NCI-H2081 treated with DMSO at 0.1 percent for 48 hours (cell line): Measurements from ENCODE around the gene DOCK3.
"Not testable (repeated sequence)": the region's sequence is repeated elsewhere in the genome, so short reads cannot be mapped to it uniquely, and the experiment has no call there.

Experiments
- DNase-seq: peaks from one replicate; lab custom pipeline; 2025; lab: John Stamatoyannopoulos, UW

The DOCK3 gene

DNA sequence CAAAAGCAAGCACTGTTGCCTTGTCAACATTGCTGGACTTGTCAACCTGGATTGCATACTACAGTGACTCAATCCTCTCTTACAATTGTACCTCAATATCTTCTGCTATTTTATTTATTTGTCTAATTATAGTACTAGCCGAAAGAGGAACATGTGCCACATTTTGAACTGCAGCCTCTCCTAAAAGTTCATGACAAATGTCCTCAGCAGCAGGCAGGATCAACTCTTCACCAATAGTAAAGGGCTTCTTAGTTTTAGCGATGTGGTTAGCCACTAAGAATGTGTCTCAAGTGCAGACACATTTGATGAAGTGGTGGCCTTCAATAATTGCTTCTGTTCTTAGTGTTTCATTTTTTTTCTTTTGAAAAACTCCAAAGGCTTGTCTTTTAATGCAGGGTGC is 13.2 kb downstream of the DOCK3 start:
- no peak for DNase-seq

DNA sequence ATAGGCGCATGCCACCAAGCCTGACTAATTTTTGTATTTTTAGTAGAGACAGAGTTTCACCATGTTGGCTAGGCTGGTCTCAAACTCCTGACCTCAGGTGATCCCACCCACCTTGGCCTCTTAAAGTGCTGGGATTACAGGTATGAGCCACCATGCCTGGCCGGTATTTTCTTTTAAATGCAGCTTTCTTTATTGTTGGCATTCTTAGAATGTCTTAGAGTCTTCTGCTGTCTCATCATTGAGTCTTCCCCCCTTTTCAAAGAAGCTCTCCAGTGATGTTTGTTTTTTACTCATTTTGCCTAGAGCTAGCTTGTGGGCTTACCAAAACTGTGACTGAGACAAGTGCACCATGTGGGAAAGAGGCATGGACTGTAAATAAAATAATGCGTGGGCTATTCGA is 13.9 kb downstream of the DOCK3 start:
- DNase-seq = not testable (repeated sequence)

DNA sequence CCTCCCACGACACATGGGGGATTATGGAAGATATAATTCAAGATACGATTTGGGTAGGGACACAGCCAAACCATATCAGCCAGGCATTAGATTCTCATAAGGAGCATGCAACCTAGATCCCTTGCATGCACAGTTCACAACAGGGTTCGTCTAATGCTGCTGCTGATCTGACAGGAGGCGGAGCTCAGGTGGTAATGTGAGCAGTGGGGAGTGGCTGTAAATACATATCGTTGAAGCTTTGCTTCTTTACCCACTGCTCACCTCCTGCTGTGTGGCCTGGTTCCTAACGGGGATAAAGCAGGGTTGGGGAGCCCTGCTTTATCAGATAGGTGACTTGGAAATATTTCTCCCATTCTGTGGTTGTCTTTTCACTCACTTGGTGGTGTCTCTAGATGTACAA is 14.8 kb downstream of the DOCK3 start:
- no peak for DNase-seq

DNA sequence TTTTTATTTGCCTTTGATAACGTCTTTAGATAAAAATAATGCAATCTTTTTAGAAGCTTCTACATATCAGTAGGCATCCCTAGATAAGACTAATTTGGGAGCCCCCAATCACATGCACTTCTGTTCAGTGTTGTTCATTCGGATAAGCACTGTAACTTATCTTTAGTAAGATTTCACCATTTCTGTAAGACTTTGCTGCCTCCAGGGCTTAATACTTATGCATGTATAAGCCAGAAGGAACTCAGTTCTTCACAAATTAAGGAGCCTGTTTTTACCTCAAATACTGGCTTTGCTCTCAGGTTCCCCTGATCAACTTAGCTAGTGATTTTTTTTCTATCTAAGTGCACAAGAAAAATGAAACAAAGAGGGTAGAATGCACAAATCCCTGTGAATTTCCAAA is 20.3 kb downstream of the DOCK3 start:
- no peak for DNase-seq

DNA sequence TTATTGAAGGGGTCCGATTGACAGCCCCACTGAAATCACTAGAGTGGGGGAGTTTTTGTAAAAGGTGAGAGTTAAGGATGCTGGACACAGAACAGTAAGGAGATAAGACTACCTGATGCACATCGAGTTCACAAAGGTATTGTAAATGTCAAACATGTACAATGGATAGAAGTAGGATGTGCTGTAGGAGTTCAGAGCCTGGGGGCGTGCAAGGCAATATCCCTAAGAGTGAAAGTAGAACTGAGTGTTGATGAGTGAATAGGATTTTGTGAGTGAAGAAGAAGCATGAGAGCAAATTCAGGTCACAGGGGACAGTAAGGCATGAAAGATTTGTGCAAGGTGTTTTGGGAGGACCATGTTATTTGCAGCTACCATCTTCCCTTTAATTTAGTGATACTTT is 21.5 kb downstream of the DOCK3 start:
- no peak for DNase-seq

DNA sequence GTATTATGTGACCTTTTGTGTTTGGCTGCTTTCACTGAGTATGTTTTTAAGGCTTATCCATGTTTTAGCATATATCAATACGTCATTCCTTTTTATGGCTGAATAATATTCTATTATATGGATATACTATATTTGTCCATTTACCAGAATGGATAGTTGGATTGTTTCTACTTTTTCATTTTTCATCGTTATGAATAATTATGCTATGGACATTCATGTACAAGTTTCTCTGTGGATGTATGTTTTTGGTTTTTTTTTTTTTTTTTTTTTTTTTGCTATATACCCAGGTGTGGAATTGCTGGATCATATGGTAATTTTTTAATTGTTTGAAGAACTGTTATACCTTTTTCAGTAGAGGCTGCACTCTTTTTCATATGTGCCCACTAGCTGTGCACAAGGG is 23.5 kb downstream of the DOCK3 start:
- no peak for DNase-seq

DNA sequence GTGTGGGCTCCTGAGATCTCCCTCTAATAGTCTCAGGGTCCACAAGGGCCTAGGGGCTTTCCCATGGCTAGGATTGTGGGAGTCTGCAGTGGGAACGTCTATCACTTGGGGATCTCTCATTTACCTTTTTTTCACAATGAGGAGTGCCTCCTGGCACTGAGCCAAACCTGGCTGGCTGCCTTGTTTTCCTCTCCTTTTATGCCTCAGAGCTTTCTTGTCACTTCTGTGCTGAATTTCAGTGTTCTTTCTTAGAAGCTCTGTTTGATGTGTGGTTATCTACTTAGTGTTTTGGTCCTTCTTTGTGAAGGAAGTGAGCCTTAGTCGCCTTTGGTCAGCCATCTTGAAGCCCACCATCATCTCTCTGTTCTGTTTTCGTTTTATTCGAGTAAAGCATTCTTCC is 33.9 kb downstream of the DOCK3 start:
- no peak for DNase-seq

DNA sequence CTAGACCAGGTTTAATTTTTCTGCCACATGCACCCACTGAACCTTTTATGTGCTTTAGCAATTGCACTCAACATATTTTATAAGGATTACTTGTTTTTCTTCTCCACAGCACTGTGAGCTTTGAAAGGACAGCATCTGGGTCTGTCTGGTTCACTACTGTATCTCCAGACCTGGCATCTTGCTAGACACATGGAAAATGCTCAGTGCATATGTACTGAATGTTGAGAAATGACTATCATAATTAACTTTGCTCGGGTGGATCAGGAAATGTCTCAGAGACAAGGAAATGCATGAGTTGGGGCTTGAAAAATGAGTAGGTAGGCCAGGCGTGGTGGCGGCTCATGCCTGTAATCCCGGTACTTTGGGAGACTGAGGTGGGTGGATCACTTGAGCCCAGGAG is 40.2 kb downstream of the DOCK3 start:
- DNase-seq = no peak

DNA sequence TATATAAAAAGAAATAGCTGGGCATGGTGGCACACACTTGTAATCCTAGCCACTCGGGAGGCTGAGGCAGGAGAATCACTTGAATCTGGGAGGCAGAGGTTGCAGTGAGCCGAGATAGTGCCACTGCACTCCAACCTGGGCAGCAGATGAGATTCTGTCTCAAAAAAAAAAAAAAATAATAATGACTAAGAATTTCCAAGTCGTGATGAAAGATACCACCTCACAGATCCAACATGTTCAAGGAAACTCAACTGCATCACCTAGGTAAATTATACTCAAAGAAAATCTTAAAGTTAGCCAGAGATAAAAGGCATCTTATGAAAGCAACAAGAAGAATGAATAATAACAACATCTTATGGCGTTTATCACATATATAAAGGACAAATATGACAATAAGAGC is 50.1 kb downstream of the DOCK3 start:
- no peak for DNase-seq

DNA sequence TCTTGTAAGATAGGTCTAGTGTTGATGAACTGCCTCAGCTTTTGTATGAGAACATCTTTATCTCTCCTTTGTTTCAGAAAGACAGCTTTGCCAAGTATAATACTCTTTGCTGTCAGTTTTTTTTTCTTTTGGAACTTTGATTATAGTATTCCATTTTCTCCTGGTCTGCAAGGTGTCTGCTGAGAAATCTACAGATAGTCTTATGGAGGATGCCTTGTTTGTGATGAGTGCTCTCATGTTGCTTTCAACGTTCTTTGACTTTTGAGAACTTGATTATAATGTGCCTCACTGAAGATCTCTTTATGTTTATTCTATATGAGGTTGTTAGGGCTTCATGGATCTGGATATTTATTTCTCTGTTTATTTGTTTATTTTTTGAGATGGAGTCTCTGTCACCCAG is 60.3 kb downstream of the DOCK3 start:
- DNase-seq = no peak

DNA sequence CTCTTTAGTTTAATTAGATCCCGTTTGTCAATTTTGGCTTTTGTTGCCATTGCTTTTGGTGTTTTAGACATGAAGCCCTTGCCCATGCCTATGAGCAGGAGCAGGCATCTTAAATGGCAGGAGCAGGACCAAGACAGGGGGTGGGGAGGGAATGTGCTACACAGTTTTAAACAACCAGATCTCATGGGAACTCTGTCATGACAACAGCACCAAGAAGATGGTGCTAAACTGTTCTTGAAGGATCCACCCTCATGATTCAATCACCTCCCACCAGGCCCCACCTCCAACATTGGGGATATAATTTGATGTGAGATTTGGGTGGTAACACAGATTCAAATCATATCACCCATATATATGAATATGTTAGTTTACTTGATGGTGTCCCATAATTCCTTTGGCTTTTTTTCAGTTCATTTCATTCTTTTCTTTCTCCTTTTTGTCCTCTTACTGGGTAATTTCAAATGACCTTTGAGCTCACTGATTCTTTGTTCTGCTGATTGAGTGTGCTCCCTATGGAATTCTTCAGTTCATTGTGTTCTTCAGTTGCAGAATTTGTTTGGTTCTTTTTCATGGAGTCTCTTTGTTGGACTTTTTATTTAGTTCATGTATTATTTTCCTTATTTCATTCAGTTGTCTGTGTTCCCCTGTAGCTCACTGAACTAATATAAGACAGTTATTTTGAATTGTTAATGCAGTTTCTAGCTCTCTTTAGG is 62.6 kb downstream of the DOCK3 start:
- no peak for DNase-seq

DNA sequence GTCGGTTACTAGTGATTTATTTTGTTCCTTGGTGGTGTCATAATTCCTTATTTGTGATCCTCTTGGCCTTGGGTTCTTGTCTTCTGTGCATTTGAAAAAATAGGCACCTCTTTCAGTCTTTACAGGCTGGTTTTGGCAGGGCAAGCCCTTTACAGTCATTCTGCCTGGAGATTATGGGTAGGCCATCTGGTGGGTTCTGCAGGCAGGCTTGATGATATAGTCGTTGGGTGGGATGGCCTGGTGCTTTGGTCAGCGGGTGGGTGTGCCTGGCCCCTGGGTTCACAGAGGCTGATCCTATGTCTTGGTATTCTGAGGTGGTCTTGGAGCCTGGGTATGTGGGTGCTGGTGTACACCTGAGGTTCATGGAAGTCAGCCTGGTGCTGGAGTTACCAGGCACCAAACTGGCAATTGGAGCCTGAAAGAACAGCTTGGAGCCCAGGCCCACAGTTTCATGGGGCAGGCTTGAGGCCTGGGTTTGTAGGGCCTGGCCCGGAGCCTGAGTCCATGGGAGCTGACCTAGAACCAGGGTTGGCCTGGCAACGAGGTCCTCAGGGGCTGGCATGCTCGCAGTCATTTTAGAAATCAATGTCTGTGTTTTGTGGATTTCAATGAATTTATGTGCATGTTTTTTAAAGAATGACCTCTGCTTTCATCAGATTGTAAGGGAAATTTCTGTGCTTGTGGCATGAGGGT is 63.3 kb downstream of the DOCK3 start:
- DNase-seq = no peak

DNA sequence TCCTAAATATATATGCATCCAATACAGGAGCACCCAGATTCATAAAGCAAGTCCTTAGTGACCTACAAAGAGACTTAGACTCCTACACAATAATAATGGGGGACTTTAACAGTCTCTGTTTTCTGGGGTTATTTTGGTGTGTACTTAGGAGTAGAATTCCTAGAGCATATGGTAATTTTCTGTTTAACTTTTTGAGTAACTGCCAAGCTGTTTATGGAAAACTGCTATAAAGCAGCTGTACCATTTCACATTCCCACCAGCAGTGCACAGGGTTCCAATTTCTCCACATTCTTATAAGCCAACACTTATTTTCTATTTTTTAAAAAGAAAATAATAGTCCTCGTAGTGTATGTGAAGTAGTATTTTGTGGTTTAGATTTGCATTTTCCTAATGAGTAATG is 68.9 kb downstream of the DOCK3 start:
- no peak for DNase-seq

DNA sequence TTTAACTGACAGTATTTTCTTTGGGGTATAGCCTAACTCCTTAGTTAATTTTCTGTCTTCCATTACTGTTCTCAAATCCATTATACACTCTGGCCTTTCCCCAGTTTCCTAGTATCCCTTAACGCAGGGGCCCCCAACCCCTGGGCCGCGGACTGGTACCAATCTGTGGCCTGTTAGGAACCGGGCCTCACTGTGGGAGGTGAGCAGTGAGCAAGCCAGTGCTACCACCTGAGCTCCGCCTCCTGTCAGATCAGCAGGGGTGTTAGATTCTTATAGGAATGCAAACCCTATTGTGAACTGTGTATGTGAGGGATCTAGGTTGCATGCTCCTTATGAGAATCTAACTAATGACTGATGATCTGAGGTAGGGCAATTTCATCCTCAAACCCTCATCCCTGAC is 75.1 kb downstream of the DOCK3 start:
- no peak for DNase-seq

DNA sequence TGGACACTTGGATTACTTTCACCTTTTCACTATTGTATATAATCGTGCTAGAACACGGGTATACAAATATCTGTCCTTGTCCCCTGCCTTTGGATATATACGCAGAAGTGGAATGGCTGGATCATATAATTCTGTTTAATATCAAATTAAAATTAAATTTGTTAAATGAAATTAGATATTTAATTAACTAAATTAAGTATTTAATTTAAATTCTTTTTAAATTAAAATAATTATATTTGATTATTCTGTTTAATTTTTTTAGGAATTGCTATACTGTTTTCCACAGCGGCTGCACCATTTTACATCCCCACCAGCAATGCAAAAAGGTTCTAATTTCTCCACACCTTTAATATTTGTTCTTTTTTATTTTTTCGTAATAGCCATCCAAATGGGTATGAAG is 84.3 kb downstream of the DOCK3 start:
- no peak for DNase-seq

DNA sequence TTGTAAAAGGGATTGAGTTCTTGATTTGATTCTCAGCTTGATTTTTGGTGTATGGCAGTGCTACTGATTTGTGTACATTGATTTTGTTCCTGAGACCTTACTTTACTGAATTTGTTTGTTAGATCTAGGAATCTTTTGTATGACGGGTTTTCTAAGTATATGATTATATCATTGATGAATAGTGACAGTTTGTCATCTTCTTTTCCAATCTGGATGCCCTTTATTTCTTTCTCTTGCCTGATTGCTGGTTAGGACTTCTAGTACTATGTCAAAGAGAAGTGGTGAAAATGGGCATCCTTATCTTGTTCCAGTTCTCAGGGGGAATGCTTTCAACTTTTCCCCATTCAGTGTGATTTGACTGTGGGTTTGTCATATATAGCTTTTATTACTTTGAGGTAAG is 103.0 kb downstream of the DOCK3 start:
- no peak for DNase-seq

DNA sequence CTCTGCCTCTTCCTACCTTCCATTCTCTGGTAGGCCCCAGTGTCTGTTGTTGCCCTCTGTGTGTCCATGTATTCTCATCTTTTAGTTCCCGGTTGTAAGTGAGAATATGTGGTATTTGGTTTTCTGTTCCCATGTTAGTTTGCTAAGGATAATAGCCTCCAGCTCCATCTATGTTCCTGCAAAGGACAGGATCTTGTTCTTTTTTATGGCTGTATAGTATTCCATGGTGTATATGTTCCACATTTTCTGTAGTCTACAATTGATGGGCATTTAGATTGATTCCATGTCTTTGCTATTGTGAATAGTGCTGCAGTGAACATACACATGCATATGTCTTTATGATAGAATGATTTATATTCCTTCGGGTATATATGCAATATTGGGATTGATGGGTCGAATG is 107.0 kb downstream of the DOCK3 start:
- DNase-seq = not testable (repeated sequence)

DNA sequence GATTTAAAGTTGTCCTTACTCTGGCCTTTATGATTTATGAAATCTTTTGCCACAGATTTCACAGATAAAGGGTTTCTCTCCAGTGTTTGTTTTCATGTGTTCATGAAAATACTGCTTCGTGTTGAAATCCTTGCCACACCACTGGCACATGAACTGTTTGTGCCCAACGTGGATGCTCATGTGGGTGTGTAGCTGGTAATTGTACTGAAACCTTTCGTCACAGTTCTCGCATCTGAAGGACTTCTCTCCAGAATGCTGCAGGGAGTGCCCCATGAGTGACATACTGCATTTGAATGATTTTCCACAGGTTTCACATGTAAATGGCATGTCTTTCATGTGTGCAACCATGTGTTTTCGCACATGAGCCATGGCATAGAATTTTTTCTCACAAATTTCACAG is 111.9 kb downstream of the DOCK3 start:
- DNase-seq = no peak

DNA sequence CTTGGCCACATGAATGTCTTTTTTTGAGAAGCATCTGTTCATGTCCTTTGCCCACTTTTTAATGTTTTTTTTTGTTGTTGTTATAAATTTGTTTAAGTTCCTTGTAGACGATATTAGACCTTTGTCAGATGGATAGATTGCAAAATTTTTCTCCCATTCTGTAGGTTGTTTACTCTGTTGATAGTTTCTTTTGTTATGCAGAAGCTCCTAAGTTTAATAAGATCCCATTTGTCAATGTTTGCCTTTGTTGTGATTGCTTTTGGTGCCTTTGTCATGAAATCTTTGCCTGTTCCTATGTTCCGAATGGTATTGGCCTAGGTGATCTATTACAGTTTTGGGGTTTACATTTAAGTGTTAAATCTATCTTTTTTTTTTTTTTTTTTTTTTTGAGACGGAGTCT is 116.2 kb downstream of the DOCK3 start:
- not testable (repeated sequence) for DNase-seq

DNA sequence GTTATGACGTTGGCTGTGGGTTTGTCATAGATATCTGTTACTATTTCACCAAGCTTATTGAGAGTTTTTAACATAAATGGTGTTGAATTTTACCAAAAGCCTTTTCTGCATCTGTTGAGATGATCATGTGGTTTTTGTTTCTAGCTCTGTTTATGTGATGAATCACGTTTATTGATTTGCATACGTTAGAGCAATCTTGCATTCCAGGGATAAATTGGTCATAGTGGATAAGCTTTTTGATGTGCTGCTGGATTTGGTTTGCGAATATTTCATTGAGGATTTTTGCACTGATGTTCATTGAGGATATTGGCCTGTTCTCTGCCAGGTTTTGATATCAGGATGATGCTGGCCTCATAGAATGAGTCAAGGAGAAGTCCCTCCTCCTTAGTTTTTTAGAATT is 117.8 kb downstream of the DOCK3 start:
- no peak for DNase-seq

DNA sequence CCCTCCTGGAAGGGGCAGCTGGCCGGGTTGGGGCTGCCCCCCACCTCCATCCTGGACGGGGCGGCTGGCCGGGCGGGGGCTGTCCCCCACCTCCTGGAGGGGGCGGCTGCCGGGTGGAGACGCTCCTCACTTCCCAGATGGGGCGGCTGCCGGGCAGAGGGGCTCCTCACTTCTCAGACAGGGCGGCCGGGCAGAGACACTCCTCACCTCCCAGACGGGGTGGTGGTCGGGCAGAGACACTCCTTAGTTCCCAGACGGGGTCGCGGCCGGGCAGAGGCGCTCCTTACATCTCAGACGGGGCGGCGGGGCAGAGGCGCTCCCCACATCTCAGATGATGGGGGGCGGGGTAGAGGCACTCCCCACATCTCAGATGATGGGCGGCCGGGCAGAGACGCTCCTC is 129.1 kb downstream of the DOCK3 start:
- DNase-seq = not testable (repeated sequence)

DNA sequence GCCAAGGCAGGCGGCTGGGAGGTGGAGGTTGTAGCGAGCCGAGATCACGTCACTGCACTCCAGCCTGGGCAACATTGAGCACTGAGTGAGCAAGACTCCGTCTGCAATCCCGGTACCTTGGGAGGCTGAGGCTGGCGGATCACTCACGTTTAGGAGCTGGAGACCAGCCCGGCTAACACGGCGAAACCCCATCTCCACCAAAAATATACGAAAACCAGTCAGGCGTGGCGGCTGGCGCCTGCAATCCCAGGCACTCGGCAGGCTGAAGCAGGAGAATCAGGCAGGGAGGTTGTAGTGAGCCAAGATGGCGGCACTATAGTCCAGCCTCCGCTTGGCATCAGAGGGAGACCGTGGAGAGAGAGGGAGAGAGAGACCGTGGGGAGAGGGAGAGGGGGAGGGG is 129.6 kb downstream of the DOCK3 start:
- DNase-seq = not testable (repeated sequence)

DNA sequence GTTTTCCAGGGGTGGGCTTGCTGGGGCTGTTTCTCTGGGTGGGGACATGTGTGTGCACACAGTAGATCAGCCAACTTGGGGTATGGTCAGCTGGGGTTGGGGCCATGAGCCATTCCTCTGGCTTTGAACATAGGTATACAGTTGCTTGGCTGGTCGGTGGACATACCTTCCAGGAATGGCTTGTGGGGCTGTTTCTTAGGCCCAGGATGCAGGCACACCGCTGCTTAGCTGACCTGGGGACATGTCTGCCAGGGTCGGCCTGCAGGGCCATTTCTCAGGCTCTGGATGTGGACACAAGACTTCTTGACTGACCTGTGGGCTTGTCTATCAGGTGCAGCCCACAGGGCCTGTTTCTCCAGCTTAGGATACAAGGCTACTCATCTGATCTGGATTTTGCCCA is 130.6 kb downstream of the DOCK3 start:
- no peak for DNase-seq

DNA sequence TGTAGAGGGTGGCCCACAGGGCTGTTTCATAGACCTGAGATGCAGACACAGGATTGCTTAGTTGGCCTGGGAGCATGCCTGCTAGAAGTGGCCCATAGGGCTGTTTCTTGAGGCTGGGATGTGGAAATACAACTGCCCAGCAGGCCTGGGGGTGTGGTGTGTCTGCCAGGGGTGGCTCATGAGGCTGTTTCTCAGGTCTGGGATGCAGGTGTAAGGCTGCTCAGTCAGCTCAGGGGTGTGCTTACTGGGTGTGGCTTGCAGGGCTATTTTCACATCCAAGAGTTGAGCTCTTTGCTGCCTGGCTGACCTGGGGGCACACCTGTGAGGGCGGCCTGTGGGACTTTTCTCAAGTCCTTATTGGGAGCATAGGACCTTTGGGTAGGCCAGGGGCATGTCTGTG is 131.3 kb downstream of the DOCK3 start:
- DNase-seq = no peak
